K562 (cell line): ENCODE results near the gene ZNF322. TPM values are rescaled to one million over a fixed set of nuclear protein-coding genes. Genes with fewer than 3 reads are reported as not detected.
A peak's percentile ranks its signal among the peaks of the same experiment; 100 is the strongest.

ENCODE experiments used
- ARHGAP35 ChIP-seq: fragments of 450-650 bp; IDR thresholded peaks from 2 replicates; pipeline ENCODE4 v1.6.1; 2018; ENCODE audit not compliant: partially characterized antibody
- FOXJ3 ChIP-seq: sonication (generic); formaldehyde crosslinking; IDR thresholded peaks from 2 replicates; pipeline ENCODE4 v1.4.0; 2020; ENCODE audit warnings: mild to moderate bottlenecking, missing genetic modification reagents
- FOXK2 ChIP-seq, 2 experiments: fragments of 450-650 bp; IDR thresholded peaks in 1 of 2; conservative IDR thresholded peaks in 1 of 2; 2 replicates each; pipeline ENCODE4 v1.6.1; 2016; ENCODE audit warnings: low read depth in 2 of 2, mild to moderate bottlenecking in 1 of 2
- HMG20A ChIP-seq: fragments of 450-650 bp; formaldehyde crosslinking; conservative IDR thresholded peaks from 2 replicates; pipeline ENCODE4 v1.4.0; 2020; ENCODE audit warnings: mild to moderate bottlenecking, mixed read lengths
- HNRNPK ChIP-seq: fragments of 200-400 bp; formaldehyde crosslinking; IDR thresholded peaks from one replicate; pipeline ENCODE4 v1.6.1; 2018; ENCODE audit warnings: mild to moderate bottlenecking, low read depth, low read length; ENCODE audit not compliant: poor library complexity, severe bottlenecking
- HNRNPL ChIP-seq: fragments of 200-400 bp; formaldehyde crosslinking; IDR thresholded peaks from 2 replicates; pipeline ENCODE4 v1.6.1; 2017; ENCODE audit warnings: low read depth, mild to moderate bottlenecking, low read length
- KLF13 ChIP-seq: fragments of 450-650 bp; IDR thresholded peaks from 2 replicates; pipeline ENCODE4 v1.6.1; 2016; ENCODE audit warnings: missing genetic modification characterization, low read depth, mild to moderate bottlenecking, missing compliant biosample characterization, moderate library complexity, borderline replicate concordance
- L3MBTL2 ChIP-seq: fragments of 450-650 bp; IDR thresholded peaks from 2 replicates; pipeline ENCODE4 v1.6.1; 2016; ENCODE audit warnings: mild to moderate bottlenecking, moderate library complexity
- NFIC ChIP-seq: fragments of 450-650 bp; IDR thresholded peaks from 2 replicates; pipeline ENCODE4 v1.6.1; 2017; ENCODE audit warnings: mild to moderate bottlenecking, inconsistent platforms
- NRF1 ChIP-seq, 2 experiments: fragments of 450-650 bp; IDR thresholded peaks in 1 of 2; conservative IDR thresholded peaks in 1 of 2; 2 replicates each; pipeline ENCODE4 v1.6.1; 2014; ENCODE audit warnings: mild to moderate bottlenecking in 2 of 2
- OTX1 ChIP-seq: fragments of 450-650 bp; formaldehyde crosslinking; IDR thresholded peaks from 2 replicates; pipeline ENCODE4 v1.4.0; 2022; ENCODE audit warnings: mild to moderate bottlenecking
- PHF20 ChIP-seq: fragments of 450-650 bp; IDR thresholded peaks from 2 replicates; pipeline ENCODE4 v1.6.1; 2018; ENCODE audit not compliant: partially characterized antibody
- POLR2H ChIP-seq: IDR thresholded peaks from 2 replicates; pipeline ENCODE4 v1.6.1; 2016; ENCODE audit warnings: missing genetic modification characterization, low read depth, mild to moderate bottlenecking, control low read depth, missing compliant biosample characterization, moderate library complexity
- PYGO2 ChIP-seq: fragments of 450-650 bp; IDR thresholded peaks from 2 replicates; pipeline ENCODE4 v1.6.1; 2016; ENCODE audit warnings: mild to moderate bottlenecking, missing genetic modification characterization, moderate library complexity, missing compliant biosample characterization
- RAD51 ChIP-seq: fragments of 450-650 bp; IDR thresholded peaks from 2 replicates; pipeline ENCODE4 v1.7.1; 2016; ENCODE audit warnings: low read depth, mild to moderate bottlenecking, borderline replicate concordance
- RBFOX2 ChIP-seq: fragments of 200-400 bp; formaldehyde crosslinking; IDR thresholded peaks from 2 replicates; pipeline ENCODE4 v1.6.1; 2017; ENCODE audit warnings: low read depth, mild to moderate bottlenecking, low read length, moderate library complexity
- SAP30 ChIP-seq: fragments of 200-600 bp; sonication (generic); IDR thresholded peaks from 2 replicates; pipeline ENCODE4 v1.6.1; 2012; ENCODE audit warnings: borderline replicate concordance, low read depth, mild to moderate bottlenecking, moderate library complexity, low read length, control low read depth, inconsistent platforms; ENCODE audit not compliant: insufficient read depth, poor library complexity, severe bottlenecking
- SRSF9 ChIP-seq: fragments of 200-400 bp; formaldehyde crosslinking; IDR thresholded peaks from 2 replicates; pipeline ENCODE4 v1.6.1; 2017; ENCODE audit warnings: low read depth, low read length, borderline replicate concordance
- XRCC4 ChIP-seq: IDR thresholded peaks from one replicate; pipeline ENCODE4 v1.6.1; 2011; ENCODE audit not compliant: insufficient read depth, insufficient read length; ENCODE audit errors: extremely low read depth
- ZBTB12 ChIP-seq: fragments of 250-450 bp; sonication (Bioruptor Pico); IDR thresholded peaks from 2 replicates; pipeline ENCODE4 v1.4.0; 2020
- ZNF76 ChIP-seq: fragments of 250-450 bp; sonication (Bioruptor Pico); IDR thresholded peaks from 2 replicates; pipeline ENCODE4 v1.4.0; 2020; ENCODE audit warnings: mild to moderate bottlenecking, moderate library complexity, borderline replicate concordance
- polyA plus RNA-seq, 8 experiments: library from polyadenylated mRNA; depleted of rRNA in 4 of 8; stranded (reverse) in 5 of 8; unstranded in 3 of 8; fragments of >200 nt; fragmentation: Nextera tagmentation in 2 of 8; fragmentation: Illumina TruSeq in 1 of 8; extraction: Ambion mirVana in 2 of 8; extraction: Trizol in 1 of 8; gene quantifications; 2 replicates each; pipeline versions ENCODE4 v1.2.1 to v1.2.3, GENCODE V29; 2011 to 2014; ENCODE audit warnings: inconsistent platforms in 1 of 8, missing spikeins in 1 of 8
- total RNA-seq, 7 experiments: library from RNA; depleted of rRNA in 6 of 7; stranded (reverse); fragments of >200 nt in 6 of 7; fragmentation: Illumina TruSeq in 2 of 7; extraction: Trizol in 2 of 7; gene quantifications; 2 replicates each; pipeline versions ENCODE4 v1.2.1 to v1.2.3, GENCODE V29; 2011 to 2021; ENCODE audit warnings: low replicate concordance in 1 of 7
- TF ChIP-seq, protein P1 (sequence below): fragments of 450-650 bp; formaldehyde crosslinking; IDR thresholded peaks from 2 replicates; pipeline ENCODE4 v1.4.0; 2020; ENCODE audit warnings: mild to moderate bottlenecking, moderate library complexity
- TF ChIP-seq, protein P2 (sequence below): fragments of 250-450 bp; sonication (Bioruptor Pico); IDR thresholded peaks from 2 replicates; pipeline ENCODE4 v1.4.0; 2020; ENCODE audit warnings: mild to moderate bottlenecking

ZNF322 gene
- total and polyA plus RNA-seq, 9 of the 15 experiments (the other 6 are each of a cell fraction or from before 2014, with no cell fraction given): 4.7 to 31.2 (median 18.7) TPM

- TF ChIP-seq, protein P1, sequence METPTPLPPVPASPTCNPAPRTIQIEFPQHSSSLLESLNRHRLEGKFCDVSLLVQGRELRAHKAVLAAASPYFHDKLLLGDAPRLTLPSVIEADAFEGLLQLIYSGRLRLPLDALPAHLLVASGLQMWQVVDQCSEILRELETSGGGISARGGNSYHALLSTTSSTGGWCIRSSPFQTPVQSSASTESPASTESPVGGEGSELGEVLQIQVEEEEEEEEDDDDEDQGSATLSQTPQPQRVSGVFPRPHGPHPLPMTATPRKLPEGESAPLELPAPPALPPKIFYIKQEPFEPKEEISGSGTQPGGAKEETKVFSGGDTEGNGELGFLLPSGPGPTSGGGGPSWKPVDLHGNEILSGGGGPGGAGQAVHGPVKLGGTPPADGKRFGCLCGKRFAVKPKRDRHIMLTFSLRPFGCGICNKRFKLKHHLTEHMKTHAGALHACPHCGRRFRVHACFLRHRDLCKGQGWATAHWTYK (CRISPR knock-in tag): peak; percentile 77
- TF ChIP-seq SAP30: no peak
- TF ChIP-seq FOXK2 (conservative IDR thresholded peaks at IDR 0.05 in 1 of 2, IDR thresholded peaks at IDR 0.05 in 1 of 2; ENCODE audit: low read depth in 2 of 2): peak in 1 of 2 experiments; percentile 50; a peak in 1 of 4 replicates
- peak; percentile 41; the same call in 1 of the 2 replicates for TF ChIP-seq KLF13 (tag)
- TF ChIP-seq POLR2H: peak; percentile 39; the same call in 1 of the 2 replicates
- peak; percentile 45; the same call in 1 of the 2 replicates for TF ChIP-seq ZBTB12 (CRISPR knock-in tag)
- TF ChIP-seq SRSF9: no peak
- no peak for TF ChIP-seq FOXJ3 (CRISPR knock-in tag)
- TF ChIP-seq NFIC: no peak; the same call in 1 of the 2 replicates
- TF ChIP-seq XRCC4: no peak
- TF ChIP-seq PHF20: no peak
- TF ChIP-seq ARHGAP35: no peak
- TF ChIP-seq OTX1 (CRISPR knock-in tag): peak; percentile 41; the same call in 1 of the 2 replicates
- TF ChIP-seq RAD51: no peak
- no peak; the same call in 1 of the 2 replicates for TF ChIP-seq L3MBTL2
- TF ChIP-seq, protein P2, sequence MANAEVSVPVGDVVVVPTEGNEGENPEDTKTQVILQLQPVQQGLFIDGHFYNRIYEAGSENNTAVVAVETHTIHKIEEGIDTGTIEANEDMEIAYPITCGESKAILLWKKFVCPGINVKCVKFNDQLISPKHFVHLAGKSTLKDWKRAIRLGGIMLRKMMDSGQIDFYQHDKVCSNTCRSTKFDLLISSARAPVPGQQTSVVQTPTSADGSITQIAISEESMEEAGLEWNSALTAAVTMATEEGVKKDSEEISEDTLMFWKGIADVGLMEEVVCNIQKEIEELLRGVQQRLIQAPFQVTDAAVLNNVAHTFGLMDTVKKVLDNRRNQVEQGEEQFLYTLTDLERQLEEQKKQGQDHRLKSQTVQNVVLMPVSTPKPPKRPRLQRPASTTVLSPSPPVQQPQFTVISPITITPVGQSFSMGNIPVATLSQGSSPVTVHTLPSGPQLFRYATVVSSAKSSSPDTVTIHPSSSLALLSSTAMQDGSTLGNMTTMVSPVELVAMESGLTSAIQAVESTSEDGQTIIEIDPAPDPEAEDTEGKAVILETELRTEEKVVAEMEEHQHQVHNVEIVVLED (CRISPR knock-in tag): peak; percentile 56; the same call in 1 of the 2 replicates
- TF ChIP-seq ZNF76 (CRISPR knock-in tag): peak; percentile 83; the same call in 1 of the 2 replicates
- 0 out of 2 replicates have a peak, but pooled peaks have one; percentile 11 for TF ChIP-seq HMG20A (CRISPR knock-in tag)
- TF ChIP-seq NRF1 (conservative IDR thresholded peaks at IDR 0.05 in 1 of 2, IDR thresholded peaks at IDR 0.05 in 1 of 2): 0 out of 4 replicates have a peak, but pooled peaks of 1 of the 2 experiments have one; percentile 18
- no peak for TF ChIP-seq RBFOX2
- peak; percentile 92 for TF ChIP-seq PYGO2
- TF ChIP-seq HNRNPL: no peak
- TF ChIP-seq HNRNPK: no peak
Measured at GRCh38 chr6:26593278-26594130, 66.0 kb downstream of the ZNF322 start (continued).
